Nephron (organoid): ENCODE results near the gene CD3E.

Source experiments
- H3K27ac Mint-ChIP-seq, 3 experiments: 2 replicates each; pipeline ENCODE4 v1.8.0; 2020; ENCODE audit warnings: mixed read lengths in 3 of 3, mild to moderate bottlenecking in 2 of 3, moderate library complexity in 1 of 3
- H3K27me3 Mint-ChIP-seq: 2 replicates; pipeline ENCODE4 v1.8.0; 2021; ENCODE audit warnings: low read depth, mild to moderate bottlenecking, moderate library complexity, mixed read lengths
- H3K36me3 Mint-ChIP-seq: 2 replicates; pipeline ENCODE4 v1.8.0; 2020; ENCODE audit warnings: low read depth, mixed read lengths
- H3K4me1 Mint-ChIP-seq: 2 replicates; pipeline ENCODE4 v1.8.0; 2020; ENCODE audit warnings: mixed read lengths
- H3K4me3 Mint-ChIP-seq, 3 experiments: 2 replicates each; pipeline ENCODE4 v1.8.0; 2020; ENCODE audit warnings: mild to moderate bottlenecking in 3 of 3, mixed read lengths in 3 of 3, moderate library complexity in 2 of 3
- H3K9me3 Mint-ChIP-seq: 2 replicates; pipeline ENCODE4 v1.8.0; 2020; ENCODE audit warnings: mixed read lengths
- TF ChIP-seq, protein P1 (sequence below), 3 experiments: fragments of 200-600 bp; sonication (generic); IDR thresholded peaks; one replicate each; pipeline ENCODE4 v1.5.0; 2021; ENCODE audit warnings: antibody characterized with exemption in 3 of 3; ENCODE audit not compliant: unreplicated experiment in 3 of 3

The CD3E gene

GRCh38 chr11:118304568-118305248, at the start of gene CD3E:
CD3E (plus strand) TSS chr11:118304730; CDS start chr11:118304953, 223 bp downstream.
- Mint-ChIP-seq H3K9me3 (no peaks in the 10 kb centered on the region), H3K4me3 (no peak within 1 kb of the TSS), H3K4me1 (no peaks in the 10 kb centered on the region), H3K27ac (no peak within 1 kb of the TSS), H3K36me3 (no peaks in the 10 kb centered on the region), H3K27me3 (peaks cover 51% of the 10 kb centered on the region)
- TF ChIP-seq, protein P1, sequence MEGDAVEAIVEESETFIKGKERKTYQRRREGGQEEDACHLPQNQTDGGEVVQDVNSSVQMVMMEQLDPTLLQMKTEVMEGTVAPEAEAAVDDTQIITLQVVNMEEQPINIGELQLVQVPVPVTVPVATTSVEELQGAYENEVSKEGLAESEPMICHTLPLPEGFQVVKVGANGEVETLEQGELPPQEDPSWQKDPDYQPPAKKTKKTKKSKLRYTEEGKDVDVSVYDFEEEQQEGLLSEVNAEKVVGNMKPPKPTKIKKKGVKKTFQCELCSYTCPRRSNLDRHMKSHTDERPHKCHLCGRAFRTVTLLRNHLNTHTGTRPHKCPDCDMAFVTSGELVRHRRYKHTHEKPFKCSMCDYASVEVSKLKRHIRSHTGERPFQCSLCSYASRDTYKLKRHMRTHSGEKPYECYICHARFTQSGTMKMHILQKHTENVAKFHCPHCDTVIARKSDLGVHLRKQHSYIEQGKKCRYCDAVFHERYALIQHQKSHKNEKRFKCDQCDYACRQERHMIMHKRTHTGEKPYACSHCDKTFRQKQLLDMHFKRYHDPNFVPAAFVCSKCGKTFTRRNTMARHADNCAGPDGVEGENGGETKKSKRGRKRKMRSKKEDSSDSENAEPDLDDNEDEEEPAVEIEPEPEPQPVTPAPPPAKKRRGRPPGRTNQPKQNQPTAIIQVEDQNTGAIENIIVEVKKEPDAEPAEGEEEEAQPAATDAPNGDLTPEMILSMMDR (IDR thresholded peaks at IDR 0.05; ENCODE audit: unreplicated experiment in 3 of 3) = no peak

DNA sequence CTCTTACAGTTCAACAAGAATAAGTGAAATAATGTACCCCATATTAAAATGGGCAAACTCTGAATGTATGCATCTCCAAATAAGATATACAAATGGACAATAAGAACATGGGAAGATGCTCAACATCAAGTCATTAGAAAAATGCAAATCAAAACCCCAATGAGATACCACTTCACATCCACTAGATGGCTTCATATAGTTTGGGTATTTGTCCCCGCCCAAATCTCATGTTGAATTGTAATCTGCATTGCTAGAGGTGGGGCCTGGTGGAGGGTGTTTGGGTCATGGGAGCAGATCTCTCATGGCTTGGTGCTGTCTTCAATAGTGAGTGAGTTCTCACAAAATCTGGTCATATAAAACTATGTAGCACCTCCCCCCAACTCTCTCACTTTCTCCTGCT, 46.1 kb upstream of the CD3E start:
- H3K36me3 Mint-ChIP-seq = no peaks in the 10 kb centered on the region
- H3K9me3 Mint-ChIP-seq = no peaks in the 10 kb centered on the region
- H3K4me3 Mint-ChIP-seq = no peak overlapping the region
- peaks cover 79% of the 10 kb centered on the region for H3K27me3 Mint-ChIP-seq
- no peak overlapping the region for H3K27ac Mint-ChIP-seq
- no peaks in the 10 kb centered on the region for H3K4me1 Mint-ChIP-seq
- TF ChIP-seq, protein P1 (IDR thresholded peaks at IDR 0.05; ENCODE audit: unreplicated experiment in 3 of 3) = no peak

- Mint-ChIP-seq H3K27ac (no peak overlapping the region), H3K4me1 (peaks cover under 1% of the 10 kb centered on the region), H3K4me3 (no peak overlapping the region), H3K27me3 (peaks cover 86% of the 10 kb centered on the region), H3K9me3 (no peaks in the 10 kb centered on the region), H3K36me3 (no peaks in the 10 kb centered on the region)
- TF ChIP-seq, protein P1 (IDR thresholded peaks at IDR 0.05; ENCODE audit: unreplicated experiment in 3 of 3) = no peak
Observed at GRCh38 chr11:118259138-118259537, 45.4 kb upstream of the CD3E start.

GRCh38 chr11:118260353-118260752, 44.2 kb upstream of the CD3E start:
- Mint-ChIP-seq H3K9me3 (no peaks in the 10 kb centered on the region), H3K36me3 (no peaks in the 10 kb centered on the region), H3K4me1 (peaks cover 9% of the 10 kb centered on the region), H3K27me3 (peaks cover 86% of the 10 kb centered on the region), H3K4me3 (no peak overlapping the region), H3K27ac (no peak overlapping the region)
- TF ChIP-seq, protein P1 (IDR thresholded peaks at IDR 0.05; ENCODE audit: unreplicated experiment in 3 of 3) = no peak

DNA sequence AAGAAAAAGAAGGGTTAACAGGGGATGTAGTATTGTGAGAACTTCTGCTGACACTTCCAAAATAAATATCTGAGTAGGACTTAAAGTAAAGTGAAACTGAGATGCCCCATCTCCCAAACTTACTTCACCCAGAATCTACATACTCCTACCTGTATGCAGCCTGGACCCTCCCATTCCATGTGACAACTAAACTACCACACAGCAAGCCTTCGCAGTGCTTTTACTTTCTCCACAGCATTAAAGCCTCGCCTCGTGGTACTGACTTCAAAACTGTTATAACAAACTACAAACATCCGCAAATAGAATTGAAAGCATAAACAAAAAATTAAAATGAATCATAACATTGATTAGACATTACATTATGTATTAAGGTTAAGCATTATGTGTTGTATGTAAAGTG, 41.4 kb upstream of the CD3E start:
- peak overlapping the region in 2 of 3 experiments; percentile 85 to 89 for H3K27ac Mint-ChIP-seq
- H3K27me3 Mint-ChIP-seq = peaks cover 87% of the 10 kb centered on the region
- no peaks in the 10 kb centered on the region for H3K9me3 Mint-ChIP-seq
- TF ChIP-seq, protein P1 (IDR thresholded peaks at IDR 0.05; ENCODE audit: unreplicated experiment in 3 of 3) = no peak
- no peaks in the 10 kb centered on the region for H3K36me3 Mint-ChIP-seq
- peak overlapping the region in 1 of 3 experiments; percentile 83 for H3K4me3 Mint-ChIP-seq
- peaks cover 16% of the 10 kb centered on the region for H3K4me1 Mint-ChIP-seq
